IMR-90 (cell line): Measurements from ENCODE around the gene ATP11B. TPM values are rescaled to one million over a fixed set of nuclear protein-coding genes. Genes with fewer than 3 reads are reported as not detected.

Source experiments
- ATAC-seq: fragments of 200-7000 bp; cut with Tn5 transposase; 2 replicates; pipeline ENCODE4 v1.9.1; 2020; ENCODE audit warnings: low read depth, mild to moderate bottlenecking, moderate library complexity
- BruUV-seq: library from RNA; stranded (reverse); fragments of 400-500 nt; replicated peaks from 2 replicates; lab custom pipeline; 2021; lab: Mats Ljungman, UMichigan
- CTCF ChIA-PET: fragments of 300-600 bp; formaldehyde crosslinking; extraction: SDS; loops from one replicate; lab custom pipeline; 2021; ENCODE audit warnings: antibody characterized with exemption; lab: Yijun Ruan, JAX
- POLR2A ChIA-PET: fragments of 300-600 bp; sonication (Branson Sonifier 250); formaldehyde crosslinking; loops from one replicate; lab custom pipeline; 2022; ENCODE audit warnings: antibody characterized with exemption; ENCODE audit not compliant: unreplicated experiment; lab: Charles Lee
- DNase-seq: peaks from one replicate; pipeline ENCODE4 v3.0.0; 2013
- H2AFZ ChIP-seq: replicated peaks from 2 replicates; pipeline ENCODE3; 2013; ENCODE audit warnings: low read length, mild to moderate bottlenecking; ENCODE audit not compliant: poor library complexity
- H2AK5ac ChIP-seq: 2 replicates; pipeline ENCODE4 v1.6.1; 2013; ENCODE audit warnings: low read depth, low read length, inconsistent platforms
- H2AK9ac ChIP-seq: replicated peaks from 2 replicates; pipeline ENCODE3; 2013; ENCODE audit warnings: mild to moderate bottlenecking, low read depth, low read length, moderate library complexity; ENCODE audit not compliant: poor library complexity
- H2BK120ac ChIP-seq: 2 replicates; pipeline ENCODE4 v1.6.1; 2013; ENCODE audit warnings: low read depth, low read length, inconsistent platforms
- H2BK15ac ChIP-seq: 3 replicates; pipeline ENCODE4 v1.6.1; 2013; ENCODE audit warnings: low read depth, low read length, inconsistent platforms
- H2BK20ac ChIP-seq: 2 replicates; pipeline ENCODE4 v1.6.1; 2013; ENCODE audit warnings: low read depth, mild to moderate bottlenecking, inconsistent platforms, low read length, moderate library complexity
- H2BK5ac ChIP-seq: 2 replicates; pipeline ENCODE4 v1.6.1; 2013; ENCODE audit warnings: mild to moderate bottlenecking, low read depth, low read length, inconsistent platforms; ENCODE audit not compliant: poor library complexity, severe bottlenecking
- H3K14ac ChIP-seq: replicated peaks from 2 replicates; pipeline ENCODE4 v1.6.1; 2013; ENCODE audit warnings: low read depth, low read length, inconsistent platforms
- H3K18ac ChIP-seq: 2 replicates; pipeline ENCODE4 v1.6.1; 2013; ENCODE audit warnings: low read depth, low read length, control low read depth
- H3K23ac ChIP-seq: 2 replicates; pipeline ENCODE4 v1.6.1; 2013; ENCODE audit warnings: low read depth, low read length, inconsistent platforms
- H3K27ac ChIP-seq: 2 replicates; pipeline ENCODE4 v1.5.1; 2013; ENCODE audit warnings: mild to moderate bottlenecking, control low read depth, low read length; ENCODE audit not compliant: insufficient read depth
- H3K27me3 ChIP-seq: 2 replicates; pipeline ENCODE4 v1.6.1; 2013; ENCODE audit warnings: low read length; ENCODE audit not compliant: control insufficient read depth, insufficient read depth
- H3K36me3 ChIP-seq: 2 replicates; pipeline ENCODE4 v1.6.1; 2013; ENCODE audit warnings: low read length, mixed read lengths; ENCODE audit not compliant: control insufficient read depth, insufficient read depth
- H3K4ac ChIP-seq: 2 replicates; pipeline ENCODE4 v1.6.1; 2013; ENCODE audit warnings: low read depth, low read length, inconsistent platforms
- H3K4me1 ChIP-seq: 2 replicates; pipeline ENCODE4 v1.6.1; 2013; ENCODE audit warnings: low read length, mixed read lengths; ENCODE audit not compliant: control insufficient read depth, insufficient read depth
- H3K4me2 ChIP-seq: 2 replicates; pipeline ENCODE4 v1.6.1; 2013; ENCODE audit warnings: low read depth, mild to moderate bottlenecking, control low read depth, low read length, moderate library complexity
- H3K4me3 ChIP-seq: 2 replicates; pipeline ENCODE4 v1.5.1; 2013; ENCODE audit warnings: low read depth, mild to moderate bottlenecking, control low read depth, low read length, moderate library complexity; ENCODE audit not compliant: insufficient read depth
- H3K56ac ChIP-seq: 2 replicates; pipeline ENCODE4 v1.6.1; 2013; ENCODE audit warnings: low read length, inconsistent platforms; ENCODE audit not compliant: insufficient read depth; ENCODE audit errors: extremely low read depth
- H3K79me1 ChIP-seq, 2 experiments: 2 replicates each; pipeline ENCODE4 v1.6.1; 2013; ENCODE audit warnings: low read length in 2 of 2, inconsistent platforms in 1 of 2, low read depth in 1 of 2
- H3K9ac ChIP-seq: 2 replicates; pipeline ENCODE4 v1.6.1; 2013; ENCODE audit warnings: low read depth, low read length, control low read depth
- H3K9me1 ChIP-seq: 2 replicates; pipeline ENCODE4 v1.6.1; 2013; ENCODE audit warnings: low read length, inconsistent platforms; ENCODE audit not compliant: insufficient read depth
- H3K9me3 ChIP-seq: 2 replicates; pipeline ENCODE4 v1.6.1; 2013; ENCODE audit warnings: low read length; ENCODE audit not compliant: control insufficient read depth, insufficient read depth
- H4K20me1 ChIP-seq: 2 replicates; pipeline ENCODE4 v1.6.1; 2013; ENCODE audit warnings: low read length, inconsistent platforms; ENCODE audit not compliant: insufficient read depth
- H4K5ac ChIP-seq: 2 replicates; pipeline ENCODE4 v1.6.1; 2013; ENCODE audit warnings: mild to moderate bottlenecking, low read depth, low read length, control low read depth
- H4K8ac ChIP-seq, 2 experiments: 2 replicates each; pipeline ENCODE4 v1.6.1; 2013; ENCODE audit warnings: low read depth in 2 of 2, low read length in 2 of 2, control low read depth in 1 of 2, inconsistent platforms in 1 of 2
- H4K91ac ChIP-seq: 2 replicates; pipeline ENCODE4 v1.6.1; 2013; ENCODE audit warnings: low read depth, low read length, inconsistent platforms; ENCODE audit not compliant: insufficient read depth
- CHD1 ChIP-seq: IDR thresholded peaks from 2 replicates; pipeline ENCODE4 v1.6.1; 2012; ENCODE audit warnings: low read depth, low read length, improper control_type of control experiment
- CTCF ChIP-seq: conservative IDR thresholded peaks from 2 replicates; pipeline ENCODE4 v1.5.1; 2012; ENCODE audit warnings: mild to moderate bottlenecking, low read depth, low read length, improper control_type of control experiment
- ELK1 ChIP-seq: fragments of 150-350 bp; IDR thresholded peaks from 2 replicates; pipeline ENCODE4 v1.6.1; 2016; ENCODE audit warnings: low read depth, mild to moderate bottlenecking, low read length, moderate library complexity, borderline replicate concordance
- FOS ChIP-seq: fragments of 150-350 bp; IDR thresholded peaks from 2 replicates; pipeline ENCODE4 v1.6.1; 2016; ENCODE audit warnings: low read depth, low read length
- MAFK ChIP-seq: IDR thresholded peaks from 2 replicates; pipeline ENCODE4 v1.6.1; 2012; ENCODE audit warnings: low read depth, low read length, improper control_type of control experiment
- MAZ ChIP-seq: IDR thresholded peaks from 2 replicates; pipeline ENCODE4 v1.6.1; 2012; ENCODE audit warnings: low read depth, mild to moderate bottlenecking, low read length, improper control_type of control experiment, moderate library complexity, borderline replicate concordance
- POLR2A ChIP-seq: IDR thresholded peaks from 2 replicates; pipeline ENCODE4 v1.6.1; 2012; ENCODE audit warnings: mild to moderate bottlenecking, low read depth, low read length
- RAD21 ChIP-seq: IDR thresholded peaks from 2 replicates; pipeline ENCODE4 v1.6.1; 2012; ENCODE audit warnings: low read length, improper control_type of control experiment
- RCOR1 ChIP-seq: IDR thresholded peaks from 2 replicates; pipeline ENCODE4 v1.6.1; 2012; ENCODE audit warnings: mild to moderate bottlenecking, low read length, improper control_type of control experiment; ENCODE audit not compliant: insufficient replicate concordance
- RFX5 ChIP-seq: IDR thresholded peaks from 2 replicates; pipeline ENCODE4 v1.8.0; 2012; ENCODE audit warnings: low read depth, mild to moderate bottlenecking, low read length, moderate library complexity
- SMC3 ChIP-seq: fragments of 150-350 bp; IDR thresholded peaks from 2 replicates; pipeline ENCODE4 v1.6.1; 2016; ENCODE audit warnings: low read depth, mild to moderate bottlenecking, antibody characterized with exemption, low read length, moderate library complexity
- USF2 ChIP-seq: fragments of 150-350 bp; IDR thresholded peaks from 2 replicates; pipeline ENCODE4 v1.6.1; 2017; ENCODE audit warnings: mild to moderate bottlenecking, antibody characterized with exemption, low read length, low read depth
- WGBS, 2 experiments: methylation state at CpG; one replicate each; pipeline versions ENCODE4 v1.1.5 to v1.1.7; 2013; ENCODE audit warnings: missing lambda C conversion rate in 2 of 2; ENCODE audit not compliant: insufficient read length in 1 of 2; ENCODE audit errors: extremely low coverage in 2 of 2; 5-methylcytosine and 5-hydroxymethylcytosine counted together
- dilution Hi-C: fragments of 300-500 bp; cut with HindIII; formaldehyde crosslinking; loops from one replicate; pipeline ENCODE4 v1.14.3; 2018; ENCODE audit warnings: low sequenced_read_pairs; ENCODE audit not compliant: unreplicated experiment
- in situ Hi-C: fragments of 300-500 bp; cut with MboI; formaldehyde crosslinking; loops from 3 replicates; pipeline ENCODE4 v1.14.3; 2019; ENCODE audit warnings: low sequenced_read_pairs, inconsistent platforms, mixed read lengths
- intact Hi-C: fragments of 100-400 bp; cut with micrococcal nuclease; formaldehyde crosslinking; loops from 2 replicates; pipeline ENCODE4 v1.10.0; 2022
- polyA plus RNA-seq, 3 experiments: library from polyadenylated mRNA; depleted of rRNA; stranded (reverse); fragments of >200 nt; gene quantifications; 2 replicates each; pipeline ENCODE4 v1.2.3, GENCODE V29; 2012; ENCODE audit warnings: low replicate concordance in 1 of 3
- total RNA-seq: library from RNA; depleted of rRNA; stranded (reverse); fragments of >200 nt; gene quantifications from 2 replicates; pipeline ENCODE4 v1.2.3, GENCODE V29; 2012

Gene ATP11B
- total and polyA plus RNA-seq, 2 of the 4 experiments (the other 2 are of a cell fraction): 10.0 to 39.6 TPM

GRCh38 chr3:182948305-182948704 is 155.0 kb downstream of the ATP11B start:
- no peak overlapping the region for H4K91ac ChIP-seq
- H3K23ac ChIP-seq: no peak overlapping the region
- WGBS, 2 experiments: no CpG with 5 or more reads among the region's 5 CpGs
- H3K4ac ChIP-seq: no peak overlapping the region
- no TSS peak for BruUV-seq
- no peak overlapping the region for H3K4me2 ChIP-seq
- H2BK120ac ChIP-seq: no peak overlapping the region
- no peak overlapping the region for H3K56ac ChIP-seq
- H3K4me3 ChIP-seq: no peak overlapping the region
- no peak overlapping the region for H2AFZ ChIP-seq
- no peak overlapping the region for H3K18ac ChIP-seq
- ChIA-PET POLR2A (no interaction called here), CTCF (no interaction called here)
- H2AK5ac ChIP-seq: no peak overlapping the region
- H3K4me1 ChIP-seq: no peaks in the 10 kb centered on the region
- H3K79me1 ChIP-seq: no peaks in the 10 kb centered on the region; a peak in 2 of 4 replicates
- H3K9ac ChIP-seq: no peak overlapping the region
- no peak for TF ChIP-seq RFX5
- no peak for TF ChIP-seq CHD1
- no peak for TF ChIP-seq RAD21
- no peak for TF ChIP-seq MAFK
- TF ChIP-seq SMC3: no peak
- TF ChIP-seq RCOR1: no peak
- no peak for TF ChIP-seq USF2
- no peak for TF ChIP-seq MAZ
- no peak for TF ChIP-seq POLR2A
- TF ChIP-seq ELK1: no peak
- TF ChIP-seq CTCF: no peak
- TF ChIP-seq FOS: no peak
- no peak overlapping the region; the same call in 1 of the 2 replicates for H4K5ac ChIP-seq
- ATAC-seq (no peak), DNase-seq (no peak)
- no peak overlapping the region for H3K14ac ChIP-seq
- peaks cover 3% of the 10 kb centered on the region; the same call in 1 of the 2 replicates for H3K36me3 ChIP-seq
- H4K8ac ChIP-seq: no peak overlapping the region
- dilution Hi-C loops (no loop called here), intact Hi-C loops (no loop called here), in situ Hi-C loops (no loop called here)
- H2BK15ac ChIP-seq: no peak overlapping the region
- no peak overlapping the region for H2BK5ac ChIP-seq
- no peak overlapping the region for H3K27ac ChIP-seq
- H3K9me3 ChIP-seq: no peaks in the 10 kb centered on the region
- H3K27me3 ChIP-seq: no peaks in the 10 kb centered on the region
- H2AK9ac ChIP-seq: no peak overlapping the region
- H4K20me1 ChIP-seq: no peaks in the 10 kb centered on the region
- no peak overlapping the region for H2BK20ac ChIP-seq
- H3K9me1 ChIP-seq: no peaks in the 10 kb centered on the region
